Testis (tissue), 2 donors: ENCODE measurements around the gene PTPRN2.

Source experiments
- POLR2A ChIP-seq: fragments of 450-650 bp; IDR thresholded peaks from one replicate; pipeline ENCODE4 v1.6.1; 2017; ENCODE audit warnings: antibody characterized with exemption, mild to moderate bottlenecking, moderate library complexity
- TF ChIP-seq, protein P1 (sequence below), 3 experiments: fragments of 450-650 bp in 2 of 3; fragments of 200-600 bp in 1 of 3; sonication (generic) in 1 of 3; IDR thresholded peaks; one replicate each; pipeline ENCODE4 v1.5.1; 2016 to 2019; ENCODE audit warnings: antibody characterized with exemption in 3 of 3, mild to moderate bottlenecking in 2 of 3, moderate library complexity in 1 of 3

DNA sequence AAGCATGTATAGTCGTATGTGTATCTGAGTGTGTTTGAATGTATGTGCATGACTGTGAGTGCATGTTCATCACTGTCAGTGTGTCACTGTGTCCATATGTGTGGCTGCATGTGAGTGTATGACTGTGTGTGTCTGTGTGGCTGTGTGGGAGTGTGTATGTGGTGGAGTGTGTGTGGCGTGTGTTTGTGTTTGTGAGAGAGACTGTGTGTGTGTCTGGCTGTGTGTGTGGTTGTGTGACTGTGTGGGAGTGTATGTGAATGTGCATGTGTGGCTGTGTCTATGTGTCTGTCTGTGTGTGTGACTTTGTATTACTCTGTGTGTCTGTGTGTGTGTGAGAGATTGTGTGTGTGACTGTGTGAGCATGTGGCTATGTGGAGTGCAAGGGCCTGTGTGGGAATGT lies 748.4 kb downstream of the PTPRN2 start:
- no peak for TF ChIP-seq POLR2A
- TF ChIP-seq, protein P1, sequence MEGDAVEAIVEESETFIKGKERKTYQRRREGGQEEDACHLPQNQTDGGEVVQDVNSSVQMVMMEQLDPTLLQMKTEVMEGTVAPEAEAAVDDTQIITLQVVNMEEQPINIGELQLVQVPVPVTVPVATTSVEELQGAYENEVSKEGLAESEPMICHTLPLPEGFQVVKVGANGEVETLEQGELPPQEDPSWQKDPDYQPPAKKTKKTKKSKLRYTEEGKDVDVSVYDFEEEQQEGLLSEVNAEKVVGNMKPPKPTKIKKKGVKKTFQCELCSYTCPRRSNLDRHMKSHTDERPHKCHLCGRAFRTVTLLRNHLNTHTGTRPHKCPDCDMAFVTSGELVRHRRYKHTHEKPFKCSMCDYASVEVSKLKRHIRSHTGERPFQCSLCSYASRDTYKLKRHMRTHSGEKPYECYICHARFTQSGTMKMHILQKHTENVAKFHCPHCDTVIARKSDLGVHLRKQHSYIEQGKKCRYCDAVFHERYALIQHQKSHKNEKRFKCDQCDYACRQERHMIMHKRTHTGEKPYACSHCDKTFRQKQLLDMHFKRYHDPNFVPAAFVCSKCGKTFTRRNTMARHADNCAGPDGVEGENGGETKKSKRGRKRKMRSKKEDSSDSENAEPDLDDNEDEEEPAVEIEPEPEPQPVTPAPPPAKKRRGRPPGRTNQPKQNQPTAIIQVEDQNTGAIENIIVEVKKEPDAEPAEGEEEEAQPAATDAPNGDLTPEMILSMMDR (IDR thresholded peaks at IDR 0.05): no peak
